NCI-H2196 treated with DMSO at 0.1 percent for 48 hours (cell line): ENCODE data around the gene KNDC1.

Source experiments
- DNase-seq: peaks from one replicate; lab custom pipeline; 2025; ENCODE audit not compliant: unreplicated experiment; lab: John Stamatoyannopoulos, UW

KNDC1 gene

DNA sequence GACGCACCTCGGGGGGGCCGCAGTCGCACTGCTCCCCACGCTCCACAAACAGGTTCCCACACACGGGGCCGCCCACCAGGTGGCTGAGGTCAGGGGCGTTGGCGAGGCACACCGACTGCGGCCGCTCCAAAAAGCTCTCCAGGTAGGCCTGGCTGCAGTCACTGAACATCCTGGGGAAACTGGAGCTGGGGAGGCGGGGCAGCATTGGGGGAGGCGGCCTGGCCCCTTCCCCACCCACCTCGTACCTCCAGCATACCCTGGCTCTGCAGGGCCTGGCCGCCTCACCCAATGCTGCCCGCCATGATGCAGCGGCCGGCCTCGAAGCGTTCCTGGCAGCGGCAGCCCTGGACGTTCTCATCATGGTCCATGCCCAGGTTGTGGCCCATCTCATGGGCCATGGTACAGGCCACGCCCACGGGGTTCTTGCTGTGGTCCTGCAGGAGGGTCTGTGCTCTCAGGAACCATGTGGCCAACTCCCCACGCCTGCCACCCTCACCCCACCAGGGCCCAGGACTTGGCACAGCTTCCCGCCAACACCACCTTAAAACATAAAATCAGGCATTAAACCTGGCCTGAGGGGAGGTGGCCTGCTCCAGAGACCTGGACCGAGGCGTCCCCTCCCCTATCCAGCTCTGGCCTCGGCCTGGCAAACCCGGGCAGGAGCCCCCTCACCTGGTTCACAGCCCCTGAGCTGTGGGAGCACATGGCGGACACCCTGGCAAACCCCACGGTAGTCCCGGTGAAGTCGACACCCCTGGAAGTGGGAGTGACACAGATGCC is 111.7 kb downstream of the KNDC1 start:
- DNase-seq: no peak

DNA sequence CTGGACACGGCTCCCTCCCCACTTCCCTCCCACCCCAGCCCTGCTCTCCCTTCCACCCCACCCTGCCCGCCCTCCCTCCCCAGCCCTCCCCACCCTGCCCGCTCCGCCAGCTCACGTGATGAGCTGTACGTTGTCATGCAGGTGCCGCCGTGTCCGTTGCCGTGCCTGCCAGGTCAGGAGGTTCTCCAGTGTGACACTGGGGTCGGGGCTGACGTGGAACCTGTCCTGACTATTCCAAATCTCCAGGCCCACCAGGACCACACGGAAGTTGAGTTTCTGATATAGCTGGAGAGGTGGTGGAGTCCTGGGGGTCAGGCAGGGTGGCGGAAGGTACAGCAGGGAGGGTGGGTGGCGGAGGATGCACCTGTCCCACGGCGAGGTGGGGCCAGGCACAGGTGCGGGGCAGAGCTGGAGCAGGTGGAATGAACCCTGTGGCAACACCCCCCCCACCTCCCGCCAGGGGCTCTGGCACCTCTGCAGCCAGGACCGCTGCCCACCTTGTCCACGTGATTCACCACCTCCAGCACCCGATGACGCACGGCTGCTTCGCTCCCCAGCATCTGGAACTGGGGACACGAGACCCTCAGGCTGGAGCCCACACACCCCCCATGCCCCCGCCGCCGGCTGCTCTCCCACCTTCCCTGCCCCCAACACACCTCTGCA is 112.4 kb downstream of the KNDC1 start:
- no peak for DNase-seq

DNA sequence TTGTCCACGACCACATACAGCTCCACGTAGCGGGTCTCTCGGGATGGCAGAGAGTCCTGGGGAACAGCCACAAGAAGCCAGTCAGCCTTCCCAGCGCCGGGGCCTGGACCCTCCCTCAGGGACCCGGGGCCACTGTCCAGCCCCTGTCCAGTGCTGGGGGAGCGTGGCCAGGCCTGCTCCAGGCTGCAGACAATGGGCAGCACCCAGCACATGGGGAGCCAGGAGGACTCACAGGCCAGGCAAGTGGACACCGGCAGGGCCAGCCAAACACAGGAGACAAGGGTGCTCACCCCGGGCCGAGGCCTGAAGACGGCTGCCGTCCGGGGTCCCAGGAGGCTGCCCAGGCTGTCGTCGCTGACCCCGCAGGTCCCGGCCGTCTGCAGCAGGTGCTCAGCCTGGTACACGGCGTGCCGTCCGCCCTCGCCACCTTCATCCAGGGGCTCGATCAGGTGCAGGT is 113.0 kb downstream of the KNDC1 start:
- no peak for DNase-seq

DNA sequence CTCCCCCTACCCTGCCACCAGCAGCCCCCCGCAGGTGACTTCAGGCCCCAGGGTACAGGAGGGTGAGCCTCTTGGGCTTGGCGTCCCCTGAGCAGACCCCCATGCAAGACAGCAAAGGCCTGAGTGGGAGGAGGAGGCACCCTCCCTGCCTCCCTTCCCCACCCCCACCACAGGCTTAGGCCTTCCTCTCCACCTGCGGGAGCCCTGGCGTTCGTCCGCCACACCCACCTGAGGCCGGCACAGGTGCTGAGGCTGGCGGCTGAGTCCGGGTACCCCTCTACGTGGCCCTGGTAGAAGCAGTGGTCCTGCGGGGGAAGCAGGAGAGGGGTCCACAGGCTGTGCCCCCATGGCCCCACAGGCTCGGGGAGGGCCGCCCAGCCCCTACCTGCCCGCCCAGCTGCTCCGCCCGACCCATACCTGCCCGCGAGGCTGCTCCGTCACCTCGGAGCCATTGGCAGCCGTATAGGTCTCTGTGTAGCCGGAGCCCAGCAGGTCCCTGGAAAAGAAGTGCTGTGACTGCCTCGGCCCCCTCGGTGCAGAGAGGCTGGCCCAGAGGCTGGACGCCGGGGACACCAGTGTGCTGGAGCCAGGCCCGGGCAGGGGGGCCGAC is 113.6 kb downstream of the KNDC1 start:
- no peak for DNase-seq

DNA sequence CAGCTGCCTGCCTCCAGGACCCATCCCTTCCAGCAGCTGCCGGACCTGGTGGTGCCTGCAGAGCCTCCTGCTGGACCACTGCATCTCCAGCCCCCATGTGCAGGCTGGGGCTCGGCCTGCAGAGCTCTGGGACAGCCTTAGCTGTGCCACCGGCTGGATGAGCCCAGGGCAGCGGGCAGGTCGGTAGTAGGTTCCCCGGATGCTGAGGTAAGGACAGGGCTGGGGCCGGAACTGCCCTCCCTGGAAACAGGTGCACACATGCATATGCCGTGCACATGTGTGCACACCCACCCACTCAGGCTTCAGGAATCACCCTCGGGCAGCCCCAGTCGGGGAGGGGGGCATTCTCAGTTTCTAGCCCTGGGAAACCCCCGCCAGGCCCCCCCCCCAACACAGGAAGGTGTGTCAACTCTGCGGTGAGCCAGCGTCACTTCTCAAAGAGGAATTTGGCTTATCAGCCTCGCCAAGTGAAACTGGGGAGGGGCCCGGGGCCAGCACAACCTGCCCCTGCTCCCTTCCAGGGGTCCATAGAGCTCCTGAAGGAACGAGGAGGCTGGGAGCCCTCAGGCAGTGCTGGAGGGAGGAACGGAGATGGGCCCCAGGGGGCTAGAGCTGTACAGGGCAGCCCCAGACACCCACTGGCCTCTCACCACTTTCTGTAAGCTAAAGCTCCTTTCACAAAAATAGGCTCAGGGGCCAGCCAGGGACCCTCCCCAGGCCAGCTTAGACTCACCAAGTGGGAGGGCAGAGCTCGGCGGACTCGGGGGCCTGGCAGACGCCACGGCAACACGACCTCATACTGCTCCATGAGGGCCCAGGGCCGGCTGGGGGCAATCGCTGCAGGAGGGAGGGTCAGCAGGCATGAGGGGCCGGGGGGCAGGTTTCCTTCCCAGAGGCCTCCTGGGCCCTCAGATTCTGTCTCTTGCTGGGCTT is 115.0 kb downstream of the KNDC1 start:
- no peak for DNase-seq

DNA sequence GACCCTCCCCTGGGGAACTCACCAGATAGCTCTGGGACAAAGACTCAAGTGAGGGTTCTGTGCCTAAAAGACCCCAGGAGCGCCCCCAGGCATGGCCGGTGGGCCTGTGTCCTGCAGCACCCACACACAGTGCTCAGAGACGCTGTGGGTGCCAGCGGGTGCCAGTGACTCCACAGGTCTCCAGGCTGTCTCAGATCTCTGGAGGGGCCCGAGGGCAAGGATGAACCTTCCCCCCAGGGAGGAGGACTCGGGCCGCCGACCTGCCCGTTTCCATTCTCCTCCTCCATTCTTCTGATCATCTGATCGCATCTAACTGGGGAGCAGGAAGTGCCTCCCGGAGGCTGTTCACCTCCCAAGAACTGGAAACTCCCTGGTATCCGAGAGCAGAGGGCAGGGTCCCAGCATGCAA is 115.7 kb downstream of the KNDC1 start:
- DNase-seq: no peak
